Erythroblast (primary cell): ENCODE data around the gene TMEM250.

Source experiments
- GATA1 ChIP-seq: IDR thresholded peaks from 2 replicates; pipeline ENCODE4 v1.6.1; 2011; ENCODE audit warnings: low read depth, mild to moderate bottlenecking, control low read depth, low read length, moderate library complexity
- POLR2A ChIP-seq: IDR thresholded peaks from 2 replicates; pipeline ENCODE4 v1.6.1; 2011; ENCODE audit warnings: mild to moderate bottlenecking, low read length

DNA sequence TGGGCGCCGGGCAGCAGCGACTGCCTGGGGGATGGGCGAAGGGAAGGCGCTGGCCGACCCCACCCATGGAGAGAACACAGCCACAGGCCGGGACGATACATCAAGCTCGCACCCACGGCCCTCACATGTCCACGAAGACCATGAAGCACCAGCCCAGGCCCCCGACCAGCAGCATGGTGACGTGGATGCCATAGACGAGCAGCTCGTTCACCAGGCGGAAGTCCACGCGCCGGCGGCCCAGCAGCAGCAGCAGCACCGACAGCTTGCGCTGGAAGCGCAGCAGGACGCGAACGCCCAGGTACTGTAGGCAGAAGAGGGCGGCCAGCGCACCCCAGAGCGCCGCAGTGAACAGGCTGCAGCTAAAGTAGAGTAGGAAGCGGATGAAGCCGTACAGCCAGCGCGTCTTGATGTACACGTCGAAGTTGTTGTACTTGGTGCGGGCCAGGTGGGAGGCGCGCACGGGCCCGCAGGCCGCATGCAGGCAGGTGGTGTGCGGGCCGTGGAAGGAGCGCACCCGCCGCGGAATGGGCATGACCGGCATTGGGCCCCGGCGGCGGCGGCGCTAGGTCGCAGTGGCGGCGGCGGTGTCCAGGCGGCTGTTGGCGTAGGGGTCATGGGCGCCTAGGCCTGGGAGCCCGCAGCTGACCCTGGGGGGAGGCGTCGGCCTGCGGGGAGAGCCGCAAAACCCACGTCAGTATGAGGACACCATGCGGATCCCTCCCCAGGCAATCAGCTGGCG lies 2.1 kb downstream of the TMEM250 start:
- TF ChIP-seq POLR2A (no peak), GATA1 (no peak)
